Right atrium auricular region (tissue), 2 donors: ENCODE results near the gene DTX1. TPM values are rescaled to one million over a fixed set of nuclear protein-coding genes. Genes with fewer than 3 reads are reported as not detected.

Source experiments
- DNase-seq: peaks from one replicate; pipeline ENCODE4 v3.0.0-alpha.2; 2019; ENCODE audit warnings: low spot score
- H3K27ac ChIP-seq, 2 donors: fragments of 200-600 bp; sonication (generic); 1 replicate in 1 of 2; 2 replicates in 1 of 2; pipeline ENCODE4 v1.5.1; 2016 to 2019
- H3K27me3 ChIP-seq, 2 donors: fragments of 200-600 bp; sonication (generic); one replicate each; pipeline versions ENCODE4 v1.5.1 to v1.6.0; 2017 to 2019
- H3K36me3 ChIP-seq: fragments of 200-600 bp; sonication (generic); one replicate; pipeline ENCODE4 v1.5.1; 2016
- H3K4me1 ChIP-seq, 2 donors: fragments of 200-600 bp; sonication (generic); one replicate each; pipeline versions ENCODE4 v1.5.1 to v1.6.0; 2017 to 2019
- H3K4me3 ChIP-seq, 2 donors: fragments of 200-600 bp; sonication (generic); 1 replicate in 1 of 2; 2 replicates in 1 of 2; pipeline ENCODE4 v1.5.1; 2017 to 2019; ENCODE audit warnings: mild to moderate bottlenecking in 1 of 2, moderate library complexity in 1 of 2
- H3K9me3 ChIP-seq, 2 donors: fragments of 200-600 bp; sonication (generic); one replicate each; pipeline ENCODE4 v1.5.1; 2019
- total RNA-seq, 2 donors: library from RNA; depleted of rRNA; stranded (reverse); fragments of >200 nt; gene quantifications; one replicate each; pipeline ENCODE4 v1.1.0, GENCODE V29; 2016
- TF ChIP-seq, protein P1 (sequence below), 2 donors: fragments of 200-600 bp; sonication (generic); IDR thresholded peaks; one replicate each; pipeline ENCODE4 v1.5.1; 2019; ENCODE audit warnings: antibody characterized with exemption in 2 of 2

DTX1 gene
- total RNA-seq, 2 donors from 2014 or later: 1.2 to 4.0 TPM

DNA sequence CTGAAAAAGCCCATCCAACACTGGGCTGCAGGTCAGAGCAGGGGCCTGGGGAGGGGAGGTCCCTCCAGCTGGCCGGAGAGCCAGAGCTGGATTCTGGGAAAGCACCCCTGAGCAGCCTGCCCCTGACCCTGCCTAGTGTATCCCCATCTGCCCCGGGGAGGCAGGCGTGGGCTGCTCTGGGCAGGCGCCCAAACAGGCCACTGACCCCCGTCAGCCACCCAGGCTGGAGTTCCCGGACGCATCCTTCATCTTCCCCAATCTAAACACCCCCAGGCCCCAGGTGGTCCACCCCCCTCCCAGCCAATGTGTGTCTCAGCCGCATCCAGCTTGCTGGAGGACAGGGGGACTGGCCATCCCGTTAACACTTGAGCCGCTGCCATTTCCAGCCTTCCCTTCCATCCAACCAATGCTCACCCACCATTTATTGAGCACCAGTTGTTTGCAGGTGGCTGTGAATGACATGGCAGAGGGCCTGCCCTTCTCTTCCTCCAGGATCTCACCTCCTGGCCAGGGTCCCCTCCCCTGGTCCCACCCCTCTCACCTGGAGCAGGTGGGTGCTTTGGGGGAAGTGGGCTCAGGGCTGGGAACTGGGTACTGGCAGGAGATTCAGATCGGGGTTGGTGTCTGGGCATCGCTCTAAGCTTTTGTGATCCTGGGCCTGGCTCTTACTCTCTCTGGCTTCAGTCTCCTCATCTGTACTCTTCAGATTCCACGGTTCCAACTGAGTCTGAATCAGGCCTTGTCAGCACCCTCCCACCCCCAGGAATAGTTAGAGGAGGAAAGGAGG, 743 bp upstream of the DTX1 start:
- peaks cover 2 to 6% of the 10 kb centered on the region in 2 donors for H3K27me3 ChIP-seq
- peaks cover 0 to 14% of the 10 kb centered on the region in 2 donors for H3K4me1 ChIP-seq
- no peak overlapping the region for H3K27ac ChIP-seq
- H3K36me3 ChIP-seq: no peaks in the 10 kb centered on the region
- no peak for DNase-seq
- no peaks in the 10 kb centered on the region for H3K9me3 ChIP-seq
- TF ChIP-seq, protein P1, sequence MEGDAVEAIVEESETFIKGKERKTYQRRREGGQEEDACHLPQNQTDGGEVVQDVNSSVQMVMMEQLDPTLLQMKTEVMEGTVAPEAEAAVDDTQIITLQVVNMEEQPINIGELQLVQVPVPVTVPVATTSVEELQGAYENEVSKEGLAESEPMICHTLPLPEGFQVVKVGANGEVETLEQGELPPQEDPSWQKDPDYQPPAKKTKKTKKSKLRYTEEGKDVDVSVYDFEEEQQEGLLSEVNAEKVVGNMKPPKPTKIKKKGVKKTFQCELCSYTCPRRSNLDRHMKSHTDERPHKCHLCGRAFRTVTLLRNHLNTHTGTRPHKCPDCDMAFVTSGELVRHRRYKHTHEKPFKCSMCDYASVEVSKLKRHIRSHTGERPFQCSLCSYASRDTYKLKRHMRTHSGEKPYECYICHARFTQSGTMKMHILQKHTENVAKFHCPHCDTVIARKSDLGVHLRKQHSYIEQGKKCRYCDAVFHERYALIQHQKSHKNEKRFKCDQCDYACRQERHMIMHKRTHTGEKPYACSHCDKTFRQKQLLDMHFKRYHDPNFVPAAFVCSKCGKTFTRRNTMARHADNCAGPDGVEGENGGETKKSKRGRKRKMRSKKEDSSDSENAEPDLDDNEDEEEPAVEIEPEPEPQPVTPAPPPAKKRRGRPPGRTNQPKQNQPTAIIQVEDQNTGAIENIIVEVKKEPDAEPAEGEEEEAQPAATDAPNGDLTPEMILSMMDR (IDR thresholded peaks at IDR 0.05): no peak
- H3K4me3 ChIP-seq: peak overlapping the region in 1 of 2 donors; percentile 59

DNA sequence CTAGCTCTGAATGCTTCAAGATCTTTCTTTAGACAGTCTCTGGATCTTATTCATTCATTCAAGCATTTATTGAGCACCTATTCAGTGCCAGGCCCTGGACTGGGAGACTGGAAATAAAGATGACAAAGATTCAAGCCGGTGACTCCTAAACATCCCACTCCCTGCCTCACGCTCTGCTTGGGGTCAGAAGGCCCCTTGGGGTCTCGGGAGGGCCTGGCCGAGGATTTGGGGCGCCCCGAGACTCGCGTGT, 224 bp upstream of the DTX1 start:
- Histone ChIP-seq H3K4me1 (peaks cover 0 to 14% of the 10 kb centered on the region in 2 donors), H3K4me3 (peak overlapping the region; percentile 40 to 59), H3K36me3 (no peaks in the 10 kb centered on the region), H3K27me3 (peaks cover 2 to 6% of the 10 kb centered on the region in 2 donors), H3K27ac (no peak overlapping the region), H3K9me3 (no peaks in the 10 kb centered on the region)
- DNase-seq: no peak
- TF ChIP-seq, protein P1 (IDR thresholded peaks at IDR 0.05): no peak

DNA sequence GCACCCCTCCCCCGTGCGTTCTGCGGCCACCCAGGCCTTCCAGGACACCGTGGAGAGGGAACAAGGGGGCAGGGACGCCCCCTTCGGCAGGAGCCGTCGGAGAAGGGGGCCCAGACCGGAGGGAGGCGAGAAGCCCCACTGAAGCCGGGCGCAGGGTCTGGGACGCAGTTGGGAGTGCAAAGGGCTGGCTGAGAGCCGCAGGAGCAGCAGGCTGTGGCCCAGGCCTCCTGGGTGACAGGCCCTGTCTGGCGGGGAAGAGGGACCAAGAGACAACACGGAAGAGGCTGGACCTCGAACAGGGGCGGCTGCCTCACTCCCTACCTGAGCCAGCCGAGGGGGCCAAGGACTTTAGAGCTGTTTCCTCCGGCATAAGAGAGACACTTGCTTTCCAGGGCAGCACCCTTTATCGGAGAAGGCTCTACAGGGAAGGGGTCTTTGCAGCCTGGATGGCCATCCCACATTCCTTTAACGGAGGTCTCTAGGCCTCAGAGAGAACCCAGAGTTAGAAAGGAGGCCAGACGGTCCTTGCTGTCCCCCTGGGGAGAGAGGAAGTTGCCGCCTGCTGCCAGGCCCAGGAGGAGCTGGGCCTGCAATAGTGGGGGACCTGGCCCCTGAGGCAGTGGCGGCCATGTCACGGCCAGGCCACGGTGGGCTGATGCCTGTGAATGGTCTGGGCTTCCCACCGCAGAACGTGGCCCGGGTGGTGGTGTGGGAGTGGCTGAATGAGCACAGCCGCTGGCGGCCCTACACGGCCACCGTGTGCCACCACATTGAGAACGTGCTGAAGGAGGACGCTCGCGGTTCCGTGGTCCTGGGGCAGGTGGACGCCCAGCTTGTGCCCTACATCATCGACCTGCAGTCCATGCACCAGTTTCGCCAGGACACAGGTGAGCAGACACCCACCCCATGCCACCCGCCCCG, 1.3 kb downstream of the DTX1 start:
- DNase-seq: no peak
- Histone ChIP-seq H3K27me3 (peaks cover 2 to 6% of the 10 kb centered on the region in 2 donors), H3K36me3 (no peaks in the 10 kb centered on the region), H3K9me3 (no peaks in the 10 kb centered on the region), H3K4me3 (peak overlapping the region; percentile 40 to 59), H3K4me1 (peaks cover 0 to 14% of the 10 kb centered on the region in 2 donors), H3K27ac (no peak overlapping the region)
- TF ChIP-seq, protein P1 (IDR thresholded peaks at IDR 0.05): no peak

DNA sequence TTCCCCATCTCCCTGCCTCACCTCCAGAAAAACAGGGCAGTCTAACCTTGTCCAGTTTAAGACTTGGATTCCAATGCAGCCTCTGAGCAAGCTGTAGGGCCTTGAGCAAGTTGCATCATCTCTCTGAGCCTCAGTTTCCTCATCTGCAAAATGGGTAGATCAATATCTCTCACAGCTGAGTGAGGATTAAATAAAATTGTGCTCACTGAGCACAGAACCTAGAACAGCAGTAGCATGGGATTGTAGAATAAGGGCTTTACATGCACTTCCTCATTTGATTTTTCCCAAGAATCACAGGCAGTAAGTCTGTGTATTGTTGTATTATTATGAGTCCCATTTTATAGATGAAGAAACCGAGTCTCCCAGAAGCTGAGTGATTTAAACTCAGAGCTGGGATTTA, 2.0 kb downstream of the DTX1 start:
- Histone ChIP-seq H3K9me3 (no peaks in the 10 kb centered on the region), H3K4me3 (no peak overlapping the region), H3K27me3 (peaks cover 2 to 6% of the 10 kb centered on the region in 2 donors), H3K27ac (no peak overlapping the region), H3K4me1 (peaks cover 0 to 14% of the 10 kb centered on the region in 2 donors), H3K36me3 (no peaks in the 10 kb centered on the region)
- DNase-seq: no peak
- TF ChIP-seq, protein P1 (IDR thresholded peaks at IDR 0.05): no peak

DNA sequence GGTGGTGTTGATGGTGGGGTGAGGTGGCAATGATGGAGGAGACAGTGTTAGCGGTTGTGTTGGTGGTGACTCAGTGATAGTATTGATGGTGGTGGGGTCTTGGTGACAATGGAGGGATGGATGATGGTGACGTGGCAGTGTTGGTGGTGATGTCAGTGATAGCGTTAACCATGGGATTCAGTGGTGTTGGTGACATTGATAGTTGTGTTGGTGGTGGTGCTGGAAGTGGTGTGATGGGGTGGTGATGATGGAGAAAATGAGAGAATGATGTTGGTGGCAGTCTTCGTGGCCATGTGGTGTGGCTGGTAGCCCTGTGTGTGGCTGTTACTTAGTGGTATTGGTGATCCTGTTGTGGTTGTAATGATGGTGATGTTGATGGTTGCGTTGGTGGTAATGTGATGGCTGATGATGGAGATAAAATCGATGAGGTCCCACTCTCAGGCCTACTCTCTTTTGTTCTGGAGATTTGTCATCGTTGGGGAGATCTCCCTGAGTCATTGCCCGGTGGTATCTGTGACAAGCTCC, 2.6 kb downstream of the DTX1 start:
- peaks cover 2 to 6% of the 10 kb centered on the region in 2 donors for H3K27me3 ChIP-seq
- DNase-seq: no peak
- no peak overlapping the region for H3K4me3 ChIP-seq
- peaks cover 0 to 14% of the 10 kb centered on the region in 2 donors for H3K4me1 ChIP-seq
- no peak overlapping the region for H3K27ac ChIP-seq
- H3K9me3 ChIP-seq: no peaks in the 10 kb centered on the region
- TF ChIP-seq, protein P1 (IDR thresholded peaks at IDR 0.05): no peak
- no peaks in the 10 kb centered on the region for H3K36me3 ChIP-seq
